NCI-H526 (cell line): ENCODE measurements around the gene GCC2.
"Not testable (repeated sequence)": the region's sequence is repeated elsewhere in the genome, so short reads cannot be mapped to it uniquely, and the experiment has no call there.

Experiments
- DNase-seq, 2 experiments: peaks; one replicate each; lab custom pipeline; 2025; lab: John Stamatoyannopoulos, UW

The GCC2 gene

GRCh38 chr2:108448678-108449409, at the start of gene GCC2:
TSS of gene GCC2 (plus strand) at chr2:108449206. CDS start at chr2:108449275, 69 bp downstream.
- peak; percentile 81 to 96 for DNase-seq

DNA sequence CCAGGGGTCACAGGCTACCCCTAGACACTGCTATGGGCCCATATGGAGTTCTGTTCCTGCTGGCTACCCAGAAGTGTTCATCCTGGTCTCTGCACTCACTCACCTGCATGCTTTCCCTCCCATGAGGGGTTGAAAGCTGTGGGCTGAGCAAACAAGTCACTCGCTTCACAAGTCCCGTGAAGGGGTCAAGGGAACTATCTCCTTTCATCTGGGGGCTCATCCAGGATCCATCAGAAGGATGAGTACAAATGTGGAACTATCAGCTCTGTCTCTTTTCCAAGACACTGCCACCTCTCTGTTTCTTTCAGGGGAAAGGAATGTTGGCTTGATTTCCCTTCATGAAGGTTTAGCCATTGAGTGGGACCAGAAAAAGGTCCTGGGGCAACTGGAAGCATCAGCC, 49.5 kb upstream of the GCC2 start:
- DNase-seq: no peak

DNA sequence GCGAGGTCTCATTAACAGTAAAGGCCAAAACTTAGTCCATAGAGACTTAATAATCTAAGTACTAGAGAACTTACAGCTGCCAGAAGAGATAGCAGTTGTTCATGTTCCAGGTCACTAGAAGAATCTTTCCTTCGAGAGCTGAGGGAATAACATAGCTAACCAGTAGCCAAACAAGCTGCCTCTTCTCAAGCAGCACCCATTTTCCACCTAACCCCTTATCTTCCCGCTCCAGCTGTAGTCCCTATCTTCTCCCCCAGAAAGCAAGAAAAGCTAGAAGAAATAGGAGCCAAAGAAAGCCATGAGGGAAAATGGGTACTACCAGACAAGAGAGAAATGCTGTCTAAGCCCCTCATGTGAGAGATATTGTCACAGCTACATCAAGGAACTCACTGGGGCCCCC, 47.2 kb upstream of the GCC2 start:
- DNase-seq: no peak

DNA sequence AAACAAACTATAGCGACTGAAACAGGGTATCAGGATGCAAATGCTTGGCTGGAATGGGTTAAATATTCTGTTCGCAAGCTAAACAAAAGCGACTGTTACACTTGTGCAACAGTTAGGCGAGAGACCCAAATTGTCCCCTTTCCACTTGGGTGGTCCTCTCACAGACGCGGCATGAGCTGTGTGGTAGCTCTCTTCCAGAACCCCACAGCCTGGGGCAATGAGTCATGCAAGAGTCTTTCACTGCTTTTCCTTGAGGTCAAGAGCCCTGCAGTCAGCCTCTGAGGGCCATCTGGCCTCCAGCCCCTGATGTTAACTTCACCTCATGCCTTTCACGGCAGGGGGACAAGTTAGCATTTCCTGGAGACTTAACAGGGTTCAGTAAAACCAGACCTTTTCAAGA, 45.5 kb upstream of the GCC2 start:
- DNase-seq: no peak

- DNase-seq: no peak
Observed at GRCh38 chr2:108404784-108405397, 44.1 kb upstream of the GCC2 start.

- DNase-seq: no peak
Observed at GRCh38 chr2:108407864-108408729, 40.9 kb upstream of the GCC2 start.

GRCh38 chr2:108409768-108410167, 39.2 kb upstream of the GCC2 start:
- DNase-seq: no peak

- no peak for DNase-seq
Observed at GRCh38 chr2:108412995-108413710, 35.9 kb upstream of the GCC2 start.

DNA sequence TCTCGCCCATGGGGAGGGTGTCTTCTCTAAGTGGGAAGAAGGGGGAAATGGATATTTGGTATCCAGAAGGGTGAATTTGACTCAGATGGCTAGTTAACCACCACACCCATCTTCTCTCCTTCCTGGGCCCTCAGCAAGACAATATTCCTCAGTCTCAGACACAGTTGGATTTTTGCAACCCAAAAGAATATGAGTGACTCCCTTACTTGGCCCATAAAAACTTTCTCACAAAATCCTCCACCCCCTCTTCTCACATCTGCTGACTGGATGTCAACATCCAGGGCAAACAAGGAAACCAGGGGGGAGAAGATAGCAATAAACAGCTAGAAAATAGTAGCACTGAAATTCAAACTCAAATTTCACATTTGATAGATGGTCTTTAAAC, 35.3 kb upstream of the GCC2 start:
- DNase-seq: no peak

GRCh38 chr2:108414256-108414876, 34.6 kb upstream of the GCC2 start:
- no peak for DNase-seq

DNA sequence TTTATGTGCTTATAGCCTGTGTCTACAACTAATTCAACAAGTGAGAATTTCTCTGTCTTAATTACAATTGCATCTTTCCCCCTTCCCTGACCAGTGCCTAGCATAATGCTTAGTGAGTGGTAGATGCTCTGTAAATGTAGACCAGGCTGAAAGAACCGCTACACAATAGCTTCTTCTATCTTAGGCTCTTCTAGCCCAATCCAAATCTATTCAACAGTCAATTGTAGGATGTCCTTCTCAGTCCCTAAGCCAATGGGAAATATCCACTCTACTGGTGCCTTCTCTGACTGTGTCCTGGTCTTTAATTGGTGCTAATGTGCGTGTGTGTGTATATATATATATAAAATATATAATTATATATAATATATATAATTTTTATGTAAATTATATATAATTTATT, 34.1 kb upstream of the GCC2 start:
- no peak for DNase-seq

DNA sequence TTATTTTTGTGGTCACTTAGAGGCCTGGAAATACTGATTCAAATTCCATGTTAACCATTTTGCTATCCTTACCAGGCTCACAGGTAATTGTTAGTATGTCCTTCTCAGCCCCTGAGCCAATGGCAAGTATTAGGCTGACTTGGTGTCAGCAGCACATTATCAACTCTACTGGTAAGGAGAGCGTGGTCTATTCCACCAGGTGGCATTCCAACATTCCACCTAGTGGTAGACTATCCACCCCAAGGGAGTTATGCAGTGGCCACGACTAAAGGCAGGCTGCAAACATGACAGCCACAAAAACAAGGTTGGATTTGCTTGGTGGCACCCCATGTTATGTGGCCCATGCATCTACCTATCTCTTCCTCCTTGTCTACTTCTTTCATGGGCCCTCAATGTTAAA, 31.8 kb upstream of the GCC2 start:
- DNase-seq: peak in 1 of 2 experiments; percentile 30

- DNase-seq: no peak
Observed at GRCh38 chr2:108418416-108418815, 30.6 kb upstream of the GCC2 start.

- no peak for DNase-seq
Observed at GRCh38 chr2:108423067-108423466, 25.9 kb upstream of the GCC2 start.

GRCh38 chr2:108423502-108424251, 25.3 kb upstream of the GCC2 start:
- DNase-seq: no peak

DNA sequence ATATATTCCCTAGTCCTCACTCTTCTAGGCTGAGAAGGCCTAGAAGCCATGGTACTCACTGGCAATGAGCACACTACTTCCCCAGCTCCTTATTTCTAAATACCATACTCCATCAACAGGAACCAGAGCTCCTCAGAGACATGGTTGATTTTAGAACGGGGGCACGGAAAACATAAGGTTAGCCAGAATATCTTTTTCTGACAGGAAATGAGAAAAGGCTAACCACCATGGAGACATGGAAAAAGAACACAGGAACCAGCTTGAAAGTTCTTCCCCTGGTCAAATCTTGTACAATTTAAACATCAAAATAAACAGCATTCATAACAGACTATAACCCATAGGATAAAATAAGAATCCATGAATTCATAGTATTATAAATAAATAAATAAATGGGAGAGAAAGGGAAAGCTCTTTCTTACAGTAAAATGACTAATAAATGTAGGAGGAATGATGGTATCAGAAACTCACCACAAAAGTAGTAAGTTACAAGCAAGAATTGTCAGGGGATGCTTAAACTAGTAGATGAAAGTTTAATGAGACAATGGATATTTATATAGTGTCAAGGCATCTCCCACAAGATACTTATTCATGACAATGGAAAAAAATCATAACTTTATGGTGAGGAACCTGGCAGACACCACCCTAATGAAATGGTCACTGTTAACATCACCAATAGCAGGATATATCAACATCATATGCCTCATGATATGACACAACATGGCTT, 20.6 kb upstream of the GCC2 start:
- no peak for DNase-seq

DNA sequence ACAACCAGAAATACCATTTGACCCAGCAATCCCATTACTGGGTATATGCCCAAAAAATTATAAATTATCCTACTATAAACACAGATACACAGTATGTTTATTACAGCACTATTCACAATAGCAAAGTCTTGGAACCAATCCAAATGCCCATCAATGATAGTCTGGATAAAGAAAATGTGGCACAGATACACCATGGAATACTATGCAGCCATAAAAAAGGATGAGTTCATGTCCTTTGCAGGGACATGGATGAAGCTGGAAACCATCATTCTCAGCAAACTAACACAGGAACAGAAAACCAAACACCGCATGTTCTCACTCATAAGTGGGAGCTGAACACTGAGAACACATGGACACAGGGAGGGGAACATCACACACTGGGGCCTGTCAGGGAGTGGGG, 13.4 kb upstream of the GCC2 start:
- DNase-seq: not testable (repeated sequence)

DNA sequence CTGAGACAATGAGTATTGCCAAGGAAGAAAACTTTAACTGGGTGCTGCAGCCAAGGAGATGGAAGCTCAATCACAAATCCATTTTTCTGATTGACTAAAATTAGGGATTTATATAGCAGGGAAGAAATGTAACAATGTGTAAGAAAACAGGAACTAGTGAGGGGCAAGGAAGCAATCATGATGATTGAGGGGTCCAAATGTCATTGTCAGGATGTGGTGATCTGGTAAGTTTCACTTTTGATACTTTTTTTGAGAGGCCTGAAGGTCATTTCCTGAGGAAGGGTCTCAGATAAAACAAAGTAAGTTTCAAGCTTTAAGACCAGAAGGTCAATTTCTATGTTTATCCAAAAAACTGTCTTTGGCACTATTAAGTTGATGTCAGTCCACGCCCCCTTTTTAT, 12.0 kb upstream of the GCC2 start:
- no peak for DNase-seq

DNA sequence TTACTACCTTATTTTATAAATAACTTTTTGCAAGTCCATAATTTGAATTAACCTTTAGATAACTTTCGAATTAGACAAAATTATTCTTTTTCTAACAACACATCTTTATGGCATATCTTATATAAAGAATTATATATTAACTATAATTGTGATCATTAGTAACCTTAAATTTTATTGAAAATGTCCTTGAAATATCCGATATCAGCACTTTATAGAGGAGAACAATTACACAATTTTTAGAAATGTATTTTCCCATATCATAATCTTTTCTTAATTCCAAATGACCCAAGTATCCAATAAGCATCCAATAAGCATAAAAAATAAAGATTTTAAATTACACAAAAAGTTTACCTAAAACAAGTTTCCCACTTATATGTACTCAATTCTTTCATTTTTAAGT, 7.3 kb upstream of the GCC2 start:
- no peak for DNase-seq
